Activated T-helper 1 cell treated with Interleukin-2 at 50 U/mL for 16 hours (primary cell): Measurements from ENCODE around the gene IL7R.
"Not testable (repeated sequence)": the region's sequence is repeated elsewhere in the genome, so short reads cannot be mapped to it uniquely, and the experiment has no call there.

Source experiments
- DNase-seq: peaks from one replicate; pipeline ENCODE4 v3.0.0-alpha.2; 2020; ENCODE audit warnings: low read depth

The IL7R gene

DNA sequence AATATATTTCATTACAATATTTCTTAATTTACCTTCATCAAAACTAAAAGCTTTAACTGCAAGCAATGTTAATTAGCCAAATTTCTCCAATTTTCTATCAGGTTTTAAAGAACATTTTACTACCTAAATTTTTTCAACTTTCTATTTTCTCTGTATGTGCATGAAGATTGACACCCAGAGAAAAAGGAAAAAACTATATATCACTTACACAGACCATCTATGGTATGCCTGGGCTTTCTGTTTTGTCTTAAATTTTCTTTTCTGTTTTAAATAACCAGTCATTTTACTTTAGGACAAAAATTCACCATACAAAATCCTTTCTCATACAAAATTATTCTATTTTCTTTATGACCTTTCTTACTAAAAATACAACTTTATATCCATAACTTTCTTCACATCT is 13.8 kb upstream of the IL7R start:
- no peak for DNase-seq

DNA sequence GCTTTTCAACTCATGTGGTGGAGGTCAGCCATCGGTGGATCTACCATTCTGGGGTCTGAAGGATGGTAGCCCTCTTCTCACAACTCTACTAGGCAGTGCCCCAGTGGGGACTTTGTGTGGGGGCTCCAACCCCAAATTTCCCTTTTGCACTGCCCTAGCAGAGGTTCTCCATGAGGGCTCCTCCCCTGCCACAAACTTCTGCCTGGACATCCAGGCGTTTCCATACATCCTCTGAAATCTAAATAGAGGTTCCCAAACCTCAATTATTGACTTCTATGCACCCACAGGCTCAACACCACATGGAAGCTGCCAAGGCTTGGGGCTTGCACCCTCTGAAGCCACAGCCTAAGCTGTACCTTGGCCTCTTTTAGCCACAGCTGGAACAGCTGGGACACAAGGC is 11.2 kb upstream of the IL7R start:
- not testable (repeated sequence) for DNase-seq

DNA sequence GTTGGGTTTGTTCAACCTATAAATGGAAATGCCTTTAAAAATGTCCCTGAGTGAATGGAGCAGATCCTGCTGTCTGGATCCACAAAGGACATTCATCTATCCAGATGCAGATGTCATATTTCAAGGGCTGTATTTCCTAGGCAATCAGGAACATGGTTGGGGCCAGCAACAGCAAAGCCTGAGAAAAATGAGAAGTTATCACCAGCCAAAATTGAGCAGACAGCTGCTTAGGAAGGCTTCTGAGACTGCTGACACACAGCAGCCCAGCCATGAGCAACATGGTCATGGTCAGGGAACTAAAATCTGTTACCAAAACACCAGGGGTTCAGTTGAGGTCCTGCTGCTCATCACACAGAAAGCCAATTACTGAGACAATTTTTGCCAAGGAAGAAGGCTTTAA is 9.2 kb upstream of the IL7R start:
- DNase-seq, result no peak

DNA sequence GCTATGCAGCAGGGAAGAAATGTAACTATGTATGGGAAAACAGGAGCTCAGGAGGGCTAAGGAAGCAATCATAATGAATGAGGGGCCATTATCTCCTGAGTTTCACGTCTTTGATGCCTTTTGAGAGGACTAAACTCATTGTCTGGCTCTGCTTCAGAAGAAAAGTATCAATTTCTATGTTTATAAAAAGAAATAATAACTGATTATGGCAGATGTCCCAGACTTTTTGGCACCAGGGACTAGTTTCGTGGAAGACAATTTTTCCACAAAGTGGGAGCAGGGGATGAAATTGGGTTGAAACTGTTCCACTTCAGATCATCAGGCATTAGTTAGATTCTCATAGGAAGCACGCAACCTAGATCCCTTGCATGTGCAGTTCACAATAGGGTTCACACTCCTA is 8.7 kb upstream of the IL7R start:
- no peak for DNase-seq

DNA sequence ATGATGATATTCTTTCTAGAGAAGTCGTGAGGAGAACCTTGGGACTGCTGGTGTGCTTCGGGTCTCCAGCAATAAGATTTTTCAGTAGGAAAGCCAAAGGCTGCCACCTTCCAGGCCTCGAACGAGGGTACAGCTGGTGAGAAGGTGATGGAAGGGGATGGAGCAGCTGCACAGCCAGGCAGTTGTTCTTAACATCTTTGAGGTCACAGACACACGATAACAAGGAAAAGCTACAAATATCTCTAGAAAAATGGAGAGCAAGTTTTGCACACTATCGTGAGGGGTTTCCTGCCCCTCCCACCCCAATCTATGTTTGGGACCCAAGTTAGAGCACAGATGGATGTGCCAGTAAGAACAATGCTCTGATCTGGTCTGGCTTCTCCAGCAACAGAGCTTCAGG is 6.8 kb upstream of the IL7R start:
- no peak for DNase-seq

DNA sequence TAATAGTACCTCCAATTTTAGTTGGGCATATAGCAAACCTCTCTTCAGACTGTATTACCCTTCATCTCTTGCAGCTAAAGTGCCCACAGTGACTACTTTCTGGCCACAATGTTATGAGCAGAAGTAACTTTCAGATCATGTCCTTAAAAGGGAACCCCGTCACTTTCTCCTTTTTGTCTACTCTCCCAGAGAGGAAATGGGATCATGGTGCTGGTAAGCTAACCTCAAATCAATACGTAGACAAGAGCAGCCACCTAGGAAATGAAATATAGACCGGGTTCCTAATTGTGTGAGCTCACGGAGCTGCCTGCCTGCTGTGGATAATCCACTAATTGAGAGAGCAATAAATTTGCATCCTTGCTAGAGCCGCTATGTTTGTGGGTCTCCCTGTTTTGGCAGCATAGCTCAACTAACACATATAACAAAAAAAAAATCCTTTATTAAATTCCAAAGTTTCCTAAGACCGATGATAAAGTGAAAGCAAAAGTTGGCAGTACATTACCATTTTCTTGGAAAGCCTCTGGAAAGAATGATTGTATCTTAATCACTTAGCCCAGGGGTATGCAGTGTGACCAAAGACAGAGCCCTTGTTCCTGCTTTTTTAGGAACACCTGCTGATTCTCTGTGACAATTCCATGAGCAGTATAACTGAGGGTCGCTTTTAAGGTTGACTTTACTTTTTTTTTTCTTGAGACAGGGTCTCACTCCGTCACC is 5.6 kb upstream of the IL7R start:
- no peak for DNase-seq

DNA sequence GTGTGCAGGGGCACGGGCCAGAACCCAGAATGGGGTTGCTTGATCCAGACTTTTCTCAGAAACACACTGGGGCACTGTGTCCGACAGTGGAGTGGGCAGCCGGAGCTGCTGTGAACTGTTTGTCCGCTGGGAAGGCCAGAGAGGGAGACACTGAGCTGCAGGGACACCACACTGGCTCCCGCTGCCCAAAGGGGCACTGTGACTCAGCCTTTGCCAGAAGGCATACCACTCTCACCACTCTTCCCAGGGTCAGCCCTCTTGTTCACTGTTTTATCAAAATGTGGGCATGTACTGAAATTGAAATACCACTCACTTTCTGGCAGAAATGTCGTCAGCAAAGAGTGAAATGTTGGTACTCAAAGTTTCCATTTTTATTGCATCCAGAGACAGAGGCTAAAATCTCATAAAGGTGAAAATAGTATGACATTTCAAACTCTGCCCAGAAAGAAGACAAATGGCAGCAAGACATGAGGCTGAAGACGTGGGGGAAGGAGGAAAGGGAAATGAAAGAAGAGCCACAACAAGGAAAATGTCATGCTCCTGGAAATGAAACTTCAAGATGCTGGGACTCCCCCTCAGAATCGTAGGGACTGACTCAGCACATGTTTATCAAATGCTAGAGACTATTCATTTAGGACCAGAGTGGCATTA is 4.5 kb upstream of the IL7R start:
- no peak for DNase-seq

DNA sequence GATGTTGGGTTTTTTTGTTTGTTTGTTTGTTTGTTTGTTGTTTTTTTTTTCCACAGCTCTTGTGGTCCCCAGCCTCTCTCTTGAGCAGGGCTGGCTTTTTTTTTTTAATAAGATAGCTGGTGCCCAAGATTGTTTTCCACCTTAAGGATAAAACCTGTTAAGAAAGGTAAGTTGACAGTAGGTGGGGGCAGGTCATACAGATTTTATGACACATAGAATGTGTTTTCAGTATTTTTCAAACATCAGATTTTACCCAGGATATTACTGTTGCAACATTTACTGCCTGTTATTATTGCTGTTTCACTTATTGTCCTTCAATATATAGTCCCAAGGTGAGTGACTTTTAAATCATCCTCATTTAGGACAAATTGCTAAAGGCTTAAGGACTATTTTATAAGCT is 3.9 kb upstream of the IL7R start:
- DNase-seq, result no peak

DNA sequence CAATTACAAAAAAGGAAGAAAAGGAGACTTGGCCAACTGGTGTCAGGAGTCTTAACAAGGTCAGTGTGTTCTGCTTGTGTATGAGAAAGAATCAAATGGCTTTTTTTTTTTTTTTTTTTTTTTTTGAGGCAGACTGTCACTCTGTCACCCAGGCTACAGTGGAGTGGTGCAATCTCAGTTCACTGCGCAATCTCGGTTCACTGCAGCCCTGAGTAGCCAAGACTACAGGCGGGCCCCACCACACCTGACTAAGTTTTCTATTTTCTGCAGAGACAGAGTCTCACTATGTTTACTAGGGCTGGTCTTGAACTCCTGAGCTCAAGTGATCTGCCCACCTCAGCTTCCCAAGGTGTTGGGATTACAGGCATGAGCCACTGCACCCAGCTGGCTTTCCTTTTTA is 3.1 kb upstream of the IL7R start:
- peak; percentile 64 for DNase-seq

DNA sequence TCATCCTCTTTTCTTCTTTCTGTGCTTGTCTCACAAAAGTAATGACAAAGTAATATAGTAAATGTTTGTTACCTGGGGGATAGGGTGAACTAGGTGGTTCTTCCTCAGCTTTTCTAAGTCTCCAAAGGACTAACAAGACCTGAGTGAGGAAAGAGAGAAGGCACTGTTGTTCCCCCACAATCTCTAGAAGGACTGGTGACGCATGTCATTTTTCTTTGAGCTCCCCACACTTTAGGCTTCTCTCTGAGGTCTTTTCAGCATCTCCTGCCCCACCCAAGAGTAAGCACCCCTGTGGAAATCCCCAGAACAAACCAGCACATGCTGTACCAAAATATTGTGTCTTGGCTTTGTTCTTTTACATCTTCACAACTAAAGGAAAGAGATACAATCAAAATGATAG is 2.4 kb upstream of the IL7R start:
- DNase-seq, result peak; percentile 55

DNA sequence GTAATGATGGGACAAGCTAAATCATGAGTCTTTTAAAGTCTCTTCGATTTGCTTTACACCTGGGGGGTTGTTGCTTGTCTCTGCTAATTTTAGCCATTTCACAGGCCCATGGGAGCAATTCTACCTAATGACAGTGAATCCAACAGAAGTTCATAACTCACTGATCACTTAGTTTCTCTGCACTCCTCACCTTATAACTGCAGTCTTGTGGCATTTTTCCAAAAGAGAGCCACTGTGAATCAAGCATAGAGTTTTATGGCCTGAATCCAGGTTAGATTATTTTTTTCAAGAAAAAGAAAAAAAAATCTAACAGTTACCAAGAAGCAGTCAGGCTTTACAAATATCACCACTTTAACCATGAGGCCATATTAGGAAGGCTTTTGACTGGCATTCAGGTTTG is 1.5 kb upstream of the IL7R start:
- no peak for DNase-seq

DNA sequence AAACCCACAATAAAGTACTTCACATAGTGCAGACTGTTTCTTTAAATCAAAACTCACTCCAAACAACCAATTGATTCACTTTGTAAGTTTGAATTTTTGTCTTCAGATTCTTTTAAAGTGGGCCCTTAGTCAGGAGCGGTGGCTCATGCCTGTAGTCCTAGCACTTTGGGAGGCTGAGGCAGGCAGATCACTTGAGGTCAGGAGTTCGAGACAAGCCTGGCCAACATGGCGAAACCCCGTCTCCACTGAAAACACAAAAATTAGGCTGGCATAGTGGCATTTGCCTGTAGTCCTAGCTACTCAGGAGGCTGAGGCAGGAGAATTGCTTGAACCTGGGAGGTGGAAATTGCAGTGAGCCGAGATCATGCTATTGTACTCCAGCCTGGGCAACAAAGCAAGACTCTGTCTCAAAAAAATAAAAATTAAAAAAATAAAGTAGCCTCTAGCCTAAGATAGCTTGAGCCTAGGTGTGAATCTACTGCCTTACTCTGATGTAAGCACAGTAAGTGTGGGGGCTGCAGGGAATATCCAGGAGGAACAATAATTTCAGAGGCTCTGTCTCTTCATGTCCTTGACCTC is 416 bp upstream of the IL7R start:
- DNase-seq, result not testable (repeated sequence)

DNA sequence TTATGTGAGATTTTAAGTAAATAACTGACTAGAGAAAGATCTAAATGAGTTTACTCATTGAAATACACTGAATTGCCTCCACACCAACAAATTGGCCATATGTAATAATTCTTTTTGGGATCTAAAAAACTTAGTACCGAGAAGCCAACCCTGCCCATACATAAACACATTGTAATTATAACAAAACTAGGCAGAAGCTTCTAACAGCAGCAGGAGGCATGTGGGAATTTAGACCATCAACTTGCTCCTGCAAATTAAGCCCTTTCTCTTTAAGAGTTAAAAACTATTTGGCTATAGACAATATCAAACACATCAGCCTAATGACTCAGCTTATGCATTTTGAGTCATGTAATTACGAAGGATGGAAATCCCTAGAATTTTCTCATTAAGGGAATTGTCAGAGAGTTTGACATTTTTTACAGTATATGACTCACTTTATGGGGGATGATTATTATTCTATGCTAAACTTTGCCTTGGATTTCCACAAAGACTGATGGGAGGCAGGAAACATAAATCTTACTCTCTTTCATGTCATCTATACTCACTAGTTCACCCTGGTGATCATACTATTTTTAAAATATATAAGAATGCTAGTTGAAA is 1.0 kb downstream of the IL7R start:
- DNase-seq, result no peak

DNA sequence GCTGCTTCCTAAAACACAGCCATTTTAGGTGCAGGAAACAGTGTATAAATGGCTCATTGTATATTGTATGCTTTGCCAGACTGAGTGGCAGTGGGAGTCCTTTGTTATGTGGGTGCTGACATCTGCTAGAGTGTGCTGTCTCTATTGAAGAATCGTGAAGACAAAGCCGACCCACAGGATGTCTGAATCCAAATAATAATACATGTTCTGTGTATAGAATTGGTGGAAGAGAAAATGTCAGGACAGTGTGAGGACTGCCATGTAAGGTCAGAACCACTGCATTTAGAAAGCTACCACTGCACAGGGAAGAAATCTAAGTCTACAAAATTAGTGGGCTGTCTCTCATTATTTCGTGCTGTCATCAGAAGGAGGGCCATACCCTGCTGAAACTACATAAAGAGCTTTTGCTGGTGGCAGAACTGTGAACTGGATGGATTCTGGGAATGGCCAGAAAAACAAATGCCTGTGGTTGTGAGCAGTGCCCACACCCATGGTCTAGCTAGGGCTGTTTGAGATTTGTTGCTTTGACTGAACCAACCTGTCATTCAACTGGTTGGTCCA is 2.5 kb downstream of the IL7R start:
- DNase-seq, result no peak

DNA sequence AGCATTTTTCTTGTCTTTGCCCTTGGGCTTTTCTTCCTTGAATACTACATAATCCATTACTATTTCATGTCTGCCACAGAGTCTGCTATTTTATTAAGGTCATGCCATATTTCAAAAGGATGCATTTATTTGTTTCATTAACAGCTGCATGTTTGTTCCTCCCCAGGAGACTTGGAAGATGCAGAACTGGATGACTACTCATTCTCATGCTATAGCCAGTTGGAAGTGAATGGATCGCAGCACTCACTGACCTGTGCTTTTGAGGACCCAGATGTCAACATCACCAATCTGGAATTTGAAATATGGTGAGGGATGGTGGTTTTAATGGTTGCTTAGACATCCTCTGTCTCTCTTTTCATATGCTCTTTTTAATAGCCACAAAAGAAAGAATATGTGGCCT is 4.0 kb downstream of the IL7R start:
- no peak for DNase-seq

DNA sequence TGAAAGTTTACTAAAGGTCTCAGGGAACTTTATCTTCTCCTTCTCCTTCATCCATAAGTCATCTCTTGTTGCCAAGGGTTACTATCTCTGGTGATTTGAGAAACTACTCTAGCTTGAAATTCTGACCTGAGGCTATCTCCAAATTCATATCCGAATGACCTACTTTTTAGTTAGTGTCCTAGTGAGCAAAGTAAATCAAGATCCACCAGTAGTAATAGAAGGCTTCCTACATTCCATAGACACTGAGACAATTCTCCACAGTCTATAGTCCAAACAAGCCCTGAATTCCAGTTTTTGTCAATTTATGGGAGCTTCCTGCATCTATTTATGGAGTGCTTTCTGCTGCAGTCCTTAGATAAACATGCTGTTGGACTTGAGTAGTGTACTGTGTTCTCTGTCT is 5.0 kb downstream of the IL7R start:
- DNase-seq, result no peak

DNA sequence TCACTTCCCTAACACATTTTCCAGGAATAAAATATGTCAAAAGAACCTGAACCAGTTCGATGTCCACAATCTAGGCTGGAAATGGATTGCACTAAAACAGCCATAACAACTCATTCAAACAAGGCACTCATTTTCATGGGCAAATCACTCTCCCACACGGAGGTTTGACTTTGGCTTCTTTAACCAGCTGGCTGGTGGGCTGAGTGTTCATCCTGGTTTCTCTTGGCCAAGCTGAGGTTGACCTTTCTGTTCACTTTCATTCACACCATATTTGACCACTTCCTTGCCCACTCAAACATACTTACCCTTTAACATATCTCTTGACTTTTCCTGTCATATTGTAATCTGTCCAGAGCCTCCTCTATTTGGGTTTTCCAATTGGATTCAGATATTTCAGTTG is 5.4 kb downstream of the IL7R start:
- no peak for DNase-seq

DNA sequence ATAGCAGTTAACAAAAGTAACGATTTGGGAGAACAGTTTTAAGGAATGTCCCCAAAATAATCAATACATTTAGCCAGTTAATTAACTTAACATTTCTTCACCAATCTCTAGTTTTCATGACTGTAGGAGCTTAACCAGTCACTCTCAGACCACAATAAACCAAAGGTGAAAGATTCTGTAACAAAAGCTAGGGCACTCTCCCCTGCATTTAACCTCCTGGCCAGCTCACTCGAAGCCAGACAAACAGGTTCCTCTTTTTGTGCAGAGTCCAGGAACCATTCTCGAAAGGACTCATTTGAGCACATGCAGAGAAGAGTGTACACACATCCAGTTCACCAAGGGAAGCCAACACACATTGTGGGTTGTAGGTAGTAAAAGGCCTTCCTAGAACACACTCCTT is 6.5 kb downstream of the IL7R start:
- DNase-seq, result no peak

DNA sequence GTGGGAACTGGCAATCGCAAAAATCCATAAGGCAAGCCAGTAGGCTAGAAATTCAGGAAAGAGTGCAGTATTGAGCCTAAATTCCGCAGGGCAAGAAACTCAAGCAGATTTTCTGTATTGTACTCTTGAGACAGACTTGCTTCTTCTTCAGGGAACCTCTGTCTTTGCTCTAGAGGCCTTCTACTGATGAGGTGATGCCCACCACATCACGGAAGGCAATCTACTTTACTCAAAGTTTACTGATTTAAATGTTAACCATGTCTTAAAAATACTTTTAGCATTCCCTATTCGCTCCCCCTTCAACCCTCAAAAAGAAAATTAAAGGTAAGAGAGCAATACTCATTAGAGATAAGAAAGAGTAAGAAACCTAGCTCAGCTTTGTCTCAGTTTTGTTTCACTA is 11.3 kb downstream of the IL7R start:
- DNase-seq, result no peak

DNA sequence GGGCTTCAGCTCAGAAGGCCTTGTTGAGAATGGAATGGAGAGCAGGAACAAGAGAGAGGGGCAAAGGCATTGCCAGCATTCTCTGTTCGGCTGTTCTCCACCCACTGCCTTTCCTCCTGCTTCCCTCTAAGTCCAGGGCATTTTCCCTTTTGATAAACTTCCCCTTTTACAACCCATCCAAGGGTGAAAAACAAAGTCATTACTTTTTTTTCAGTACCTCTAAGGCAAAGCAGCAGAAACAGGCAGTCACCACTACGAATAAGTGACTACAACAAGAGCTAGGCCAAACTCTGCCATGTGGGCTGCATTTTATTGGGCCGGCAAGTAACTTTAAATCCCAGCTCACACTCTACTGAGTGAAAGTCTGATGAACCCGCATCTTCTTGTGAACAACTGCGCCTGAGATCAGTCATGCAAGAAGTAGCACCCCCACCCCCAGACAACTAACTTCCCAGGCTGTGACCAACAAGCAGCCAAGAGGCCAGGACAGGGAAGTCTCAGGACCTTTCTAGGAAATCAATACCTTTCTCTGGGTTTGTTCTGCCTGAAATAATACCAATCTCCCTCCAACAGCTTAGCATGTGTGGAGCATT is 13.1 kb downstream of the IL7R start:
- DNase-seq, result no peak

DNA sequence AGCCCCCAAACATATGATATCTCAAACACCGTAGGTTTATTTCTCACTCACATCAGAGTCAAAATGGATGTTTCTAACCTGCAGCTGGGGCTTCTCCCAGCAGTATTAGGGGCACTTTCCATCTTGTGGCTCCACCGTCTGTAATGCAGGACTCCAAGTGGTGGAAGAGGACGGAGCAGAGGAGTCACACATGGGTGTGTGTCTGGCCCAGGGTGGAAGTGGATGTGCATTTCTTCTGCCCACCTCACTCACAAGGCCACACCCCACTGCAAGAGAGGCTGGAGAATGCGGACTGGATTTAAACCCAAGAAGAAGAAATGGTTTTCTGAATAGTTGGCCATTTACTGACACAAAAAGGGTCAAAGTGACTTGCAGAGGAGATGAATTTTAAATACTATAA is 13.9 kb downstream of the IL7R start:
- no peak for DNase-seq

DNA sequence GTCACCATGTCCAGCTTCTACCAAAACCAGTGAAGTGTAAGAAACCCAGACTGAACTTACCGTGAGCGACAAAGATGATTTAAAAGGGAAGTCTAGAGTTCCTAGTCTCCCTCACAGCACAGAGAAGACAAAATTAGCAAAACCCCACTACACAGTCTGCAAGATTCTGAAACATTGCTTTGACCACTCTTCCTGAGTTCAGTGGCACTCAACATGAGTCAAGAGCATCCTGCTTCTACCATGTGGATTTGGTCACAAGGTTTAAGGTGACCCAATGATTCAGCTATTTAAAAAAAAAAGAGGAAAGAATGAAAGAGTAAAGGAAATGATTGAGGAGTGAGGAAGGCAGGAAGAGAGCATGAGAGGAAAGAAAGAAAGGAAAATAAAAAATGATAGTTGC is 19.8 kb downstream of the IL7R start:
- no peak for DNase-seq

DNA sequence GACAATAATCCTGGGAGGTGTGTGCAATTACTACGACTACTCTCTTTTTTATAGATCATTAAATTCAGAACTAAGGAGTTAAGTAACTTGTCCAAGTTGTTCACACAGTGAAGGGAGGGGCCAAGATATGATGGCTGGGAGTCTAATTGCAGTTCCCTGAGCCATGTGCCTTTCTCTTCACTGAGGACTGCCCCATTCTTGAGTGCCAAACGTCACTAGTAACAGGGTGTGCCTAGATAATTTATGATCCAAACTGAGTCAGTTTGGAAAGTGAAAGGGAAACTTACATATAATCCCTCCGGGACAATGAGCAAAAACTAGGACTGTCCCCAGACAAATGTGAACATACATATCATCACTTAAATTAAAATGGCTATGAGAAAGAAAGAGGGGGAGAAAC is 20.2 kb downstream of the IL7R start:
- DNase-seq, result no peak
